Renal pelvis (tissue), 4 donors: Measurements from ENCODE around the gene CCZ1B. TPM values are rescaled to one million over a fixed set of nuclear protein-coding genes. Genes with fewer than 3 reads are reported as not detected.
"Not testable (repeated sequence)": the region's sequence is repeated elsewhere in the genome, so short reads cannot be mapped to it uniquely, and the experiment has no call there.

Experiments used
- DNase-seq: peaks from one replicate; pipeline ENCODE4 v3.0.0-alpha.2; 2013
- polyA plus RNA-seq, 3 donors: library from polyadenylated mRNA; unstranded; fragments of 120-200 nt; gene quantifications; one replicate each; pipeline ENCODE4 v1.2.1, GENCODE V29; 2013; ENCODE audit not compliant: insufficient read length in 3 of 3

Gene CCZ1B
- polyA plus RNA-seq, 3 donors: 51.2 to 102 (median 81.6) TPM

DNA sequence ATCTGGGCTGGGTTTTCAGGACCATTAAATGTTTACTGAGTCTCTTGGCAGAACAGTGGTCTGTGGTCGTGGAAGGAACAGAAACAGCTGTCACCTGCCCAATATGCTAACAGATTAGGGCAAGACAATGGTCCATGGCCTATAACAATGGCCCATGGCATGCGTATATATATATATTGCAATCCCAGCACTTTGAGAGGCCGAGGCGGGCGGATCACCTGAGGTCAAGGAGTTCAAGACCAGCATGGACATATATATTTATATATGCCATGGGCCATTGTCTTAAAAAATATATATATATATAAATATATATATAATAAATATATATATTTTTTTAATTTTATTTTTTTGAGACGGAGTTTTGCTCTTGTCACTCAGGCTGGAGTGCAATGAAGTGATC, 44.5 kb downstream of the CCZ1B start:
- DNase-seq: not testable (repeated sequence)

DNA sequence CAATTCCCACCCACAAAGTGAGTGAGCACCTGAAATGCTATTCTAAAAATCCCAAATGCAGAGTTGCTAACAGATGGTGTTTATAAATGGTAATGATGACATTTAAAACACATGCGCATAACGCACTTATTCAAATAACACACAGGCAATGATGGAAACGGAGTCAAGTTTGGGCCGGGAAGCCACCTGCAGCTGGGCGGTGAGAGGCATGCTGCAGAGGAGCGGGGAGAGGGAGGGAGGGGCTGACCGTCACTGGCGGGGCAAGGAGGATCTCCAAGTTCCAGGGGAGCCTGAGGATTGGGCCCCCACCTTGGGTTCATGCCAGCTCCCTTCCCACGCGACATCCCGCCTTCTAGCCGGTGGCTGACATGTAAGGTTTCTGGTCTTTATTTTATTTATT, 64.9 kb downstream of the CCZ1B start:
- DNase-seq: not testable (repeated sequence)

DNA sequence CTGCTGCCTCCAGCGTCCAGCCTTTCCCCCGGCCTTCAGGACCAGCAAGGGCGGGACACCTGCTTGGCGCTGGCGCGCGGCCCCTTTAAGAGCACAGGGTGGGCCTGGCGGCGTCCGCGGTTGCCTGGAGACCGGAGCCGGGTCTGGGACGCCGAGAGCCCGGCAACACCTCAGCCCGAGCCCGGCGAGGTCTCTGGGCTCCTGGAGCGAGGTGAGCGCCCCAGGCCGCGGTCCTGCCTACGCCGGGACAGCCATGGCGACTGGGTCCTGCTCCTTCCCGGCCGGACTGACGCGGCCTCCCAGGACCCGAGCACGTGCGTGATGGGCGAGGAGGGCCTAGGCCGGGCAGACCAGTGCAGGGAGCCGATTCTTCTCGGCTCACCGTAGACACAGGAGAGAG, 72.1 kb downstream of the CCZ1B start, which contains the start of gene RSPH10B2:
RSPH10B2 (plus strand) TSS at position 140 of the 400 bp plus-strand sequence. CDS start 3,575 bp downstream, outside the sequence.
- DNase-seq: not testable (repeated sequence)

GRCh38 chr7:6750173-6750572, 75.9 kb downstream of the CCZ1B start:
- not testable (repeated sequence) for DNase-seq

GRCh38 chr7:6749335-6749734, 76.7 kb downstream of the CCZ1B start:
- not testable (repeated sequence) for DNase-seq

Other genes with a start within 250 kb of the CCZ1B start
- gene ZDHHC4, start 248.8 kb downstream of the CCZ1B start, polyA plus RNA-seq: 10 to 100 TPM; 75.6 to 83.1 (median 79.8) TPM
- 10 to 100 TPM; 37.3 to 47.6 (median 40.5) TPM for gene INTS15, start 236.3 kb downstream of the CCZ1B start, polyA plus RNA-seq
- gene ZNF853, start 210.7 kb downstream of the CCZ1B start, polyA plus RNA-seq: 10 to 100 TPM; 14.7 to 19.7 (median 17.6) TPM
- 10 to 100 TPM; 45.1 to 58.2 (median 54.4) TPM for gene ZNF316, start 189.0 kb downstream of the CCZ1B start, polyA plus RNA-seq
- 10 to 100 TPM; 35.1 to 39.4 (median 37.2) TPM for gene ZNF12, start 119.3 kb downstream of the CCZ1B start, polyA plus RNA-seq
- gene RSPH10B2, start 72.2 kb downstream of the CCZ1B start, polyA plus RNA-seq: 1 to 10 TPM; 1.5 to 2.0 (median 1.5) TPM